ENCODE data around the gene HOXB4. TPM values are rescaled to one million over a fixed set of nuclear protein-coding genes. Genes with fewer than 3 reads are reported as not detected.

The HOXB4 gene
- total and polyA plus RNA-seq, 10 of the 15 experiments (the other 5 are each of a cell fraction or from before 2014, with no cell fraction given), result 0.35 to 5.8 (median 3.0) TPM

DNA sequence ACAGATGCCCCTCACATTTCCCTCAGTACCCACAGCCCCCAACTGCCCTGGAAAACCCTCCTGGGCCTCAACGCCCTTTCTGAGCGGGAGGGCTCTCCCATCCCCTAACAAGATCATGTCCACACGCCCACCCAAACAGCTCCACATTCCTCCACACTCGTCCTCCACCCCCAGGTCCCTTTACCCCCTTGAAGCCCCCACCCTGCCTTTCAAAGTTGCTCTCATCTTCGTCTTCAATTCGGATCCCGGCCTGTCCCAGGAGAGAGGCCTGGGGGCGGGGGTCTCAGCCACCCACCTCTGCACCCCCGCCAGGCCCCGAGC is 14.3 kb downstream of the HOXB4 start:
- no peak overlapping the region for H3K27ac ChIP-seq (ENCODE audit: control insufficient read depth, insufficient read depth)
- no peaks in the 10 kb centered on the region for H3K9me3 ChIP-seq (replicated peaks; ENCODE audit: control insufficient read depth, insufficient read depth, low read length)
- no peaks in the 10 kb centered on the region for H3K4me1 ChIP-seq (ENCODE audit: control insufficient read depth, insufficient read depth, low read length)
- no peak overlapping the region for H3K9ac ChIP-seq (ENCODE audit: control insufficient read depth, insufficient read depth, low read length)
- ATAC-seq (no peak), FAIRE-seq (no peak), DNase-seq (ENCODE audit: low read depth, low spot score) (no peak)
- TF ChIP-seq TARDBP (IDR thresholded peaks at IDR 0.05; ENCODE audit: borderline replicate concordance) (no peak), MTA2 (IDR thresholded peaks at IDR 0.05; ENCODE audit: low read depth) (no peak), CEBPB (IDR thresholded peaks at IDR 0.05; ENCODE audit: borderline replicate concordance in 1 of 2, low read depth in 2 of 2, low read length in 2 of 2) (no peak), ZNF384 (IDR thresholded peaks at IDR 0.05; ENCODE audit: borderline replicate concordance, low read depth, low read length) (no peak), RAD21 (IDR thresholded peaks at IDR 0.05; ENCODE audit: insufficient read depth, low read depth, low read length) (no peak), TCF12 (IDR thresholded peaks at IDR 0.05; ENCODE audit: low read depth, low read length) (no peak), FOS (IDR thresholded peaks at IDR 0.05; ENCODE audit: borderline replicate concordance, extremely low read depth, insufficient read length) (no peak), NFXL1 (IDR thresholded peaks at IDR 0.05; ENCODE audit: borderline replicate concordance) (no peak), IKZF2 (IDR thresholded peaks at IDR 0.05) (no peak), RCOR1 (conservative IDR thresholded peaks at IDR 0.05; ENCODE audit: low read depth, low read length) (no peak)
- TF ChIP-seq, protein P1, sequence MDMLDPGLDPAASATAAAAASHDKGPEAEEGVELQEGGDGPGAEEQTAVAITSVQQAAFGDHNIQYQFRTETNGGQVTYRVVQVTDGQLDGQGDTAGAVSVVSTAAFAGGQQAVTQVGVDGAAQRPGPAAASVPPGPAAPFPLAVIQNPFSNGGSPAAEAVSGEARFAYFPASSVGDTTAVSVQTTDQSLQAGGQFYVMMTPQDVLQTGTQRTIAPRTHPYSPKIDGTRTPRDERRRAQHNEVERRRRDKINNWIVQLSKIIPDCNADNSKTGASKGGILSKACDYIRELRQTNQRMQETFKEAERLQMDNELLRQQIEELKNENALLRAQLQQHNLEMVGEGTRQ (IDR thresholded peaks at IDR 0.05; ENCODE audit: borderline replicate concordance, low read depth, low read length), result no peak
- TF ChIP-seq, protein P2, sequence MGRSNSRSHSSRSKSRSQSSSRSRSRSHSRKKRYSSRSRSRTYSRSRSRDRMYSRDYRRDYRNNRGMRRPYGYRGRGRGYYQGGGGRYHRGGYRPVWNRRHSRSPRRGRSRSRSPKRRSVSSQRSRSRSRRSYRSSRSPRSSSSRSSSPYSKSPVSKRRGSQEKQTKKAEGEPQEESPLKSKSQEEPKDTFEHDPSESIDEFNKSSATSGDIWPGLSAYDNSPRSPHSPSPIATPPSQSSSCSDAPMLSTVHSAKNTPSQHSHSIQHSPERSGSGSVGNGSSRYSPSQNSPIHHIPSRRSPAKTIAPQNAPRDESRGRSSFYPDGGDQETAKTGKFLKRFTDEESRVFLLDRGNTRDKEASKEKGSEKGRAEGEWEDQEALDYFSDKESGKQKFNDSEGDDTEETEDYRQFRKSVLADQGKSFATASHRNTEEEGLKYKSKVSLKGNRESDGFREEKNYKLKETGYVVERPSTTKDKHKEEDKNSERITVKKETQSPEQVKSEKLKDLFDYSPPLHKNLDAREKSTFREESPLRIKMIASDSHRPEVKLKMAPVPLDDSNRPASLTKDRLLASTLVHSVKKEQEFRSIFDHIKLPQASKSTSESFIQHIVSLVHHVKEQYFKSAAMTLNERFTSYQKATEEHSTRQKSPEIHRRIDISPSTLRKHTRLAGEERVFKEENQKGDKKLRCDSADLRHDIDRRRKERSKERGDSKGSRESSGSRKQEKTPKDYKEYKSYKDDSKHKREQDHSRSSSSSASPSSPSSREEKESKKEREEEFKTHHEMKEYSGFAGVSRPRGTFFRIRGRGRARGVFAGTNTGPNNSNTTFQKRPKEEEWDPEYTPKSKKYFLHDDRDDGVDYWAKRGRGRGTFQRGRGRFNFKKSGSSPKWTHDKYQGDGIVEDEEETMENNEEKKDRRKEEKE (IDR thresholded peaks at IDR 0.05), result no peak
- TF ChIP-seq, protein P3, sequence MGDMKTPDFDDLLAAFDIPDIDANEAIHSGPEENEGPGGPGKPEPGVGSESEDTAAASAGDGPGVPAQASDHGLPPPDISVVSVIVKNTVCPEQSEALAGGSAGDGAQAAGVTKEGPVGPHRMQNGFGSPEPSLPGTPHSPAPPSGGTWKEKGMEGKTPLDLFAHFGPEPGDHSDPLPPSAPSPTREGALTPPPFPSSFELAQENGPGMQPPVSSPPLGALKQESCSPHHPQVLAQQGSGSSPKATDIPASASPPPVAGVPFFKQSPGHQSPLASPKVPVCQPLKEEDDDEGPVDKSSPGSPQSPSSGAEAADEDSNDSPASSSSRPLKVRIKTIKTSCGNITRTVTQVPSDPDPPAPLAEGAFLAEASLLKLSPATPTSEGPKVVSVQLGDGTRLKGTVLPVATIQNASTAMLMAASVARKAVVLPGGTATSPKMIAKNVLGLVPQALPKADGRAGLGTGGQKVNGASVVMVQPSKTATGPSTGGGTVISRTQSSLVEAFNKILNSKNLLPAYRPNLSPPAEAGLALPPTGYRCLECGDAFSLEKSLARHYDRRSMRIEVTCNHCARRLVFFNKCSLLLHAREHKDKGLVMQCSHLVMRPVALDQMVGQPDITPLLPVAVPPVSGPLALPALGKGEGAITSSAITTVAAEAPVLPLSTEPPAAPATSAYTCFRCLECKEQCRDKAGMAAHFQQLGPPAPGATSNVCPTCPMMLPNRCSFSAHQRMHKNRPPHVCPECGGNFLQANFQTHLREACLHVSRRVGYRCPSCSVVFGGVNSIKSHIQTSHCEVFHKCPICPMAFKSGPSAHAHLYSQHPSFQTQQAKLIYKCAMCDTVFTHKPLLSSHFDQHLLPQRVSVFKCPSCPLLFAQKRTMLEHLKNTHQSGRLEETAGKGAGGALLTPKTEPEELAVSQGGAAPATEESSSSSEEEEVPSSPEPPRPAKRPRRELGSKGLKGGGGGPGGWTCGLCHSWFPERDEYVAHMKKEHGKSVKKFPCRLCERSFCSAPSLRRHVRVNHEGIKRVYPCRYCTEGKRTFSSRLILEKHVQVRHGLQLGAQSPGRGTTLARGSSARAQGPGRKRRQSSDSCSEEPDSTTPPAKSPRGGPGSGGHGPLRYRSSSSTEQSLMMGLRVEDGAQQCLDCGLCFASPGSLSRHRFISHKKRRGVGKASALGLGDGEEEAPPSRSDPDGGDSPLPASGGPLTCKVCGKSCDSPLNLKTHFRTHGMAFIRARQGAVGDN (IDR thresholded peaks at IDR 0.05), result no peak
- TF ChIP-seq, protein P4, sequence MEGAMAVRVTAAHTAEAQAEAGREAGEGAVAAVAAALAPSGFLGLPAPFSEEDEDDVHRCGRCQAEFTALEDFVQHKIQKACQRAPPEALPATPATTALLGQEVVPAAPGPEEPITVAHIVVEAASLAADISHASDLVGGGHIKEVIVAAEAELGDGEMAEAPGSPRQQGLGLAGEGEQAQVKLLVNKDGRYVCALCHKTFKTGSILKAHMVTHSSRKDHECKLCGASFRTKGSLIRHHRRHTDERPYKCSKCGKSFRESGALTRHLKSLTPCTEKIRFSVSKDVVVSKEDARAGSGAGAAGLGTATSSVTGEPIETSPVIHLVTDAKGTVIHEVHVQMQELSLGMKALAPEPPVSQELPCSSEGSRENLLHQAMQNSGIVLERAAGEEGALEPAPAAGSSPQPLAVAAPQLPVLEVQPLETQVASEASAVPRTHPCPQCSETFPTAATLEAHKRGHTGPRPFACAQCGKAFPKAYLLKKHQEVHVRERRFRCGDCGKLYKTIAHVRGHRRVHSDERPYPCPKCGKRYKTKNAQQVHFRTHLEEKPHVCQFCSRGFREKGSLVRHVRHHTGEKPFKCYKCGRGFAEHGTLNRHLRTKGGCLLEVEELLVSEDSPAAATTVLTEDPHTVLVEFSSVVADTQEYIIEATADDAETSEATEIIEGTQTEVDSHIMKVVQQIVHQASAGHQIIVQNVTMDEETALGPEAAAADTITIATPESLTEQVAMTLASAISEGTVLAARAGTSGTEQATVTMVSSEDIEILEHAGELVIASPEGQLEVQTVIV (IDR thresholded peaks at IDR 0.05; ENCODE audit: borderline replicate concordance, partially characterized antibody), result no peak
- SMC1A ChIA-PET (ENCODE audit: uncharacterized antibody, unreplicated experiment), result interaction anchor here (1.2 to 1.5 kb wide), 2 partner anchors 11 to 117 kb away, joined by 3 to 6 read pairs; no protein-coding TSS in a partner anchor
- BruUV-seq (replicated peaks), result no TSS peak
- intact Hi-C loops (cut with micrococcal nuclease; ENCODE audit: unreplicated experiment) (no loop called here), in situ Hi-C loops (cut with MboI) (no loop called here)
- H3K4me3 ChIP-seq, result no peak overlapping the region
- no peaks in the 10 kb centered on the region for H4K20me1 ChIP-seq (ENCODE audit: control insufficient read depth, insufficient read depth)
- no peaks in the 10 kb centered on the region for H3K79me2 ChIP-seq (ENCODE audit: control insufficient read depth, insufficient read depth, low read length)
- no peak overlapping the region for H2AFZ ChIP-seq (ENCODE audit: control insufficient read depth, low read depth, low read length)
- H3K27me3 ChIP-seq (replicated peaks in 1 of 2; ENCODE audit: control insufficient read depth in 2 of 2, insufficient read depth in 2 of 2, low read length in 1 of 2), result no peaks in the 10 kb centered on the region
- POLR2A ChIA-PET, result no interaction called here
- H3K4me2 ChIP-seq (ENCODE audit: control insufficient read depth, insufficient read depth), result no peak overlapping the region
- CTCF ChIA-PET, result no interaction called here
- 41% methylated on average over 10 of the region's 10 CpGs for WGBS (ENCODE audit: insufficient coverage, insufficient replicate concordance, low lambda C conversion rate, missing lambda C conversion rate)
- no peaks in the 10 kb centered on the region; a peak in 1 of 4 replicates for H3K36me3 ChIP-seq (ENCODE audit: control insufficient read depth in 2 of 2, insufficient read depth in 2 of 2, low read length in 1 of 2)
- RAD21 ChIA-PET (ENCODE audit: unreplicated experiment), result no interaction called here

Measured in GM12878 (cell line).